ENCODE data around the gene ODAD4.

ODAD4 gene

DNA sequence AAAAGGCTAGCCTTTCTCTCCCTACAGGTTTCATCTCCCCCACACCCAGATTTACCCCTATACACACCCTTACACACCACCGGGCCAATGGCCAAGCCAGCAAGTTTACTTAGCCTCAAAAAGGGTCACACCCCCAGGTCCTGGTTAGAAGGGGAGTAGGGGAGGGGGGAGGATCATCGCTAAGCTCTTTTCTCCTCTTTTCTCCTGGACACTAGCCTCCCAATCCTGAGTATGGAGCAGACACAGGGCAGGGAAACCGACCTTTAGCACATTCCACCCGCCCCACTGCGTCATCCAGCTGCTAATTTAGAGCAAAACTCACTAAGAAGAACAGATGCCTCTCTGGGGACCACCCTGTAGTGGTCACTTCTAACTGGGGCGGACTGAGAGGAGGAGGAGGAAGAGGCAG, 16.1 kb upstream of the ODAD4 start:
- H3K4me1 ChIP-seq (ENCODE audit: control insufficient read depth, insufficient read depth, low read length): peaks cover 19% of the 10 kb centered on the region
- H3K36me3 ChIP-seq (ENCODE audit: control insufficient read depth, insufficient read depth, low read length): peaks cover 57% of the 10 kb centered on the region
- H3K4me3 ChIP-seq (ENCODE audit: low read depth, low read length): no peak overlapping the region
- H3K9me3 ChIP-seq (ENCODE audit: control insufficient read depth, insufficient read depth, low read length): no peaks in the 10 kb centered on the region
- H3K9ac ChIP-seq (ENCODE audit: low read depth, low read length): no peak overlapping the region
- H3K27me3 ChIP-seq (ENCODE audit: control insufficient read depth, insufficient read depth, low read length): no peaks in the 10 kb centered on the region
- peak overlapping the region; percentile 22 for H3K27ac ChIP-seq (ENCODE audit: low read depth, low read length)

DNA sequence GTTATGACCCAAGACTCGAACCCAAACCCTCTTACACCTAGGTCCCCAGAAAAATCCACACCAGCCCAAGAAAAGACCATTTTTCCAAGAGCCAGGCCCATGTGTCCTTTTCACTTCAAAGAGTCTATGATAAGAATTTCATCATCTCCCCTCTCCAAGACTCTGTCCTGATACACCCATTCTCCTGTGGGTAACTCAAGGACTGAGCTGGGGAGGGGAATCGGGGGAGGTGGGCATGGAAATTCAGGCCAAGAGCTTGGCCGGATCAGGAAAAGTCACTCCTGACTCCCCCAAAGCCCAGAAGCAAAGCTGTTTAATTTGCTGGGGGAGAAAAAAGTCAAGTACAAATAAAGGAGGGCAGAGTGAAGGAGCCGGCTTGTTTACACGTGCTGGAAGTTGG, 15.4 kb upstream of the ODAD4 start:
- peak overlapping the region; percentile 40 for H3K27ac ChIP-seq (ENCODE audit: low read depth, low read length)
- no peaks in the 10 kb centered on the region for H3K9me3 ChIP-seq (ENCODE audit: control insufficient read depth, insufficient read depth, low read length)
- H3K4me3 ChIP-seq (ENCODE audit: low read depth, low read length): no peak overlapping the region
- H3K9ac ChIP-seq (ENCODE audit: low read depth, low read length): no peak overlapping the region
- peaks cover 24% of the 10 kb centered on the region for H3K4me1 ChIP-seq (ENCODE audit: control insufficient read depth, insufficient read depth, low read length)
- peaks cover 51% of the 10 kb centered on the region for H3K36me3 ChIP-seq (ENCODE audit: control insufficient read depth, insufficient read depth, low read length)
- H3K27me3 ChIP-seq (ENCODE audit: control insufficient read depth, insufficient read depth, low read length): no peaks in the 10 kb centered on the region

DNA sequence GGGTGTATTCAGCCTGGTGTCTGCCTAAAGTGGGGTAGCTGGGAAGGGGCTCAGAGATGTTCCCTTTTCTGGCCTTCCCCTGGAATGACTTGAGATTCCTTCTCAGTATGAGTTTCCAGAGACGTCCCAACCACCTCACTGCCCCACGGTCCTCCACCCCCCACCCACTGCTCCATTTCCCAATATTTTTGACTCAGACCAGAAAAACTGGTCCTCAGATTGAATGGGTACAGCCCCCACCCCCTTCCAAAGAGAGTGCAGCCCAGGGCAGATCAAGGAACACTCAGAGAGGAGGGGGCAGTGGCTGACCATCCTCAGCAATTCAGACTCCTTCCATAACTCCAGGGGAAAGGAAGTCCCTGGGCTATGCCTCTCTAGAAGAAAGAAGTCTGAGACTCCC, 14.9 kb upstream of the ODAD4 start:
- H3K4me1 ChIP-seq (ENCODE audit: control insufficient read depth, insufficient read depth, low read length): peaks cover 30% of the 10 kb centered on the region
- H3K27ac ChIP-seq (ENCODE audit: low read depth, low read length): peak overlapping the region; percentile 40
- H3K27me3 ChIP-seq (ENCODE audit: control insufficient read depth, insufficient read depth, low read length): no peaks in the 10 kb centered on the region
- no peaks in the 10 kb centered on the region for H3K9me3 ChIP-seq (ENCODE audit: control insufficient read depth, insufficient read depth, low read length)
- H3K36me3 ChIP-seq (ENCODE audit: control insufficient read depth, insufficient read depth, low read length): peaks cover 45% of the 10 kb centered on the region
- H3K9ac ChIP-seq (ENCODE audit: low read depth, low read length): no peak overlapping the region
- no peak overlapping the region; the same call in 1 of the 2 replicates for H3K4me3 ChIP-seq (ENCODE audit: low read depth, low read length)

DNA sequence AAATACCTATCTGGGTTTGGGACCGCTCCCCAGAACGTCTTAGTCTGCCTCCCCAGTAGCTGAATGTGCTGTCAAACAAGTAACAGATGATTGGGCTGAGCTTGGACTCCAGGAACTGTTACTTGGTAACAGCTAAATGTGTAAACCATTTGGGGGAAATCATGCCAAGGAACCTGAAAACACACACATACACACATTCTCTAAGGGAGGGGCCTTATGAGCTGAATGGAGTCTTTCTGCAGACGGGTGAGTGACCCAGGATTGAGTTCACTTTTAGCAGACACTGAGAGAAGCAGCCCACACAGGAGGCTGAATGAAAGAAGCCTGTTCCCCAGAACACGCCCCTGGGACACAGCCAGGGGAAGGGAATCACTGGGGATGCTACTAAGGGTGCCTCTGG, 13.2 kb upstream of the ODAD4 start:
- H3K4me3 ChIP-seq (ENCODE audit: low read depth, low read length): peak overlapping the region; percentile 91
- peaks cover 30% of the 10 kb centered on the region for H3K4me1 ChIP-seq (ENCODE audit: control insufficient read depth, insufficient read depth, low read length)

DNA sequence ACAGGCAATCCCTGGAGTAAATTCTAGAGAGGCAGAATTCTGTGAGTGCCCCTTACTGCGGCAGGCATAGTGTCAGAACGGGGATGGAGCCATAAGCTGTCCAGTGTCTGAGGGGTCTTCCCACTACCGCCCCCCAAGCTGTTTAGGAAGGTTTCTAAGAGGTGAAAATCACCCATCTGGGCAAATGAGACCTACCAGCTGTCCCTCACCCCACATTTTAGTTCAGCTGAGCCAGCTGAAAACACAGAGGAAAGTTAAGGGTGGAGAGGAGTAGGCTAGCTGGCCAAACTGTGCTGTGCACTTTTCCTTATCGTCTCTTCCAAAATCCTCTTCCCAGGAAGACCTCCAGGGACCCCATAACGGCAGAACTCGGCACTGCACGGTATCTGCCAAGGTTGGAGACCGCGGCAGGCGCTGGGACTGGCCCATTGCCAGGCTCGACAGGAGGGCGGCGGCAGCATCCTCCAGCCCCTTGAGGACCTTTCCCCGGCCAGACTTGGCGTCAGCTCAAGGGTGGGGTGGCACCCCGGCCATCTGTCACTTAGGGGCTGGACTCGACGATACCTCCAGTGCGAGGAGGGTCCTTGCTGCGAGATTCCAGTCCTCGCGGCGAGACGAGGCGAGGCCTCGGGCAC, 12.6 kb upstream of the ODAD4 start:
- Histone ChIP-seq H3K27me3 (ENCODE audit: control insufficient read depth, insufficient read depth, low read length) (no peaks in the 10 kb centered on the region), H3K9ac (ENCODE audit: low read depth, low read length) (peak overlapping the region; percentile 88), H3K36me3 (ENCODE audit: control insufficient read depth, insufficient read depth, low read length) (peaks cover 23% of the 10 kb centered on the region), H3K4me1 (ENCODE audit: control insufficient read depth, insufficient read depth, low read length) (peaks cover 30% of the 10 kb centered on the region), H3K27ac (ENCODE audit: low read depth, low read length) (peak overlapping the region; percentile 89), H3K9me3 (ENCODE audit: control insufficient read depth, insufficient read depth, low read length) (no peaks in the 10 kb centered on the region), H3K4me3 (ENCODE audit: low read depth, low read length) (peak overlapping the region; percentile 91)

More for the DNA sequence above, 13.2 kb upstream of the ODAD4 start:
- no peaks in the 10 kb centered on the region for H3K27me3 ChIP-seq (ENCODE audit: control insufficient read depth, insufficient read depth, low read length)
- H3K27ac ChIP-seq (ENCODE audit: low read depth, low read length): no peak overlapping the region
- no peaks in the 10 kb centered on the region for H3K9me3 ChIP-seq (ENCODE audit: control insufficient read depth, insufficient read depth, low read length)
- no peak overlapping the region for H3K9ac ChIP-seq (ENCODE audit: low read depth, low read length)
- H3K36me3 ChIP-seq (ENCODE audit: control insufficient read depth, insufficient read depth, low read length): peaks cover 29% of the 10 kb centered on the region

DNA sequence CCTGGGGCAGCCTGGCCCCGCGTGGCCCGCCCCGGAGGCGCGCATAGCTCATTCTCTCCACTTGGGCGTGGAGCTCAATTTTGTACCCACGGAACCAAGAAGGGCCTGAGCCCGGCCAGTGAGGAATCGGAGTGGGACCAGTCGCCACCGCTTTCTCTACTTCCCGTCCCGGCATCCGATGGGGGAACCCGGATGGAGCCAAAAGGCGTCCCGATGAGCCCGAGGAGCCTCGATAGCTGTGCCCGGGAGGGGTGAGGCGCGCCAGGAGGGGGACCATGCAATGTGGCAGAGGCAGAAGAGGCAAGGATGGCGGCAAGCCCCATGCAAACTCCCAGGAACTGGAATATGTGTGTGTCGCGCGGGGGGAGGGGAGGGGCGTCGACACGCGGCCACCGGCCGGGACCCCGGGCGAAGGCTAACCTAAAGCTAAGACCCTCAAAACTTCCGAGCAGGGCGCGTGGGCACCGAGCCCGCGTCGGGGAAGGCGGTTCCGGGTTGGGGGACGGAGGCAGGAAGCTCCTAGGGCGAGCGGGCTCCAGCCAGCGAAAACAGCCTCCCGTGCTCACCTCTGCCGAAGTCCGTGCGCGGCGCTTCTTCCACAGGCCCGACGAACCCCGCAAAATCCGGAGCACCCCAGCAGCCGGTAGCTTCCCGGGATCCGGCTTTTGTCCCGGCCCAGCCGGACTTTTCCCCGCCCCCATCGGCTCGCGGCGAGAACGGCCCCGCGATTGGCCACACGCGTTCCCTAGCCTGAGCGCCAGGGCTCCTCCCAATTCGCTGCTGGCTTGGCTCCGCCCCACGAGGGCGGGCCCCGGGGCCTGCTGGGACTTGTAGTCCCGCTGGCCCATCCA, 11.9 kb upstream of the ODAD4 start, which contains the start of gene ACLY:
Gene ACLY (minus strand): TSS at position 638 of the 851 bp plus-strand sequence. CDS start 5,078 bp downstream, outside the sequence.
- peaks cover 30% of the 10 kb centered on the region for H3K4me1 ChIP-seq (ENCODE audit: control insufficient read depth, insufficient read depth, low read length)
- H3K27me3 ChIP-seq (ENCODE audit: control insufficient read depth, insufficient read depth, low read length): no peaks in the 10 kb centered on the region
- peak within 1 kb of the TSS; percentile 90 for H3K27ac ChIP-seq (ENCODE audit: low read depth, low read length)
- peak within 1 kb of the TSS; percentile 88 for H3K9ac ChIP-seq (ENCODE audit: low read depth, low read length)
- H3K9me3 ChIP-seq (ENCODE audit: control insufficient read depth, insufficient read depth, low read length): no peaks in the 10 kb centered on the region
- peaks cover 16% of the 10 kb centered on the region for H3K36me3 ChIP-seq (ENCODE audit: control insufficient read depth, insufficient read depth, low read length)
- peak within 1 kb of the TSS; percentile 91 for H3K4me3 ChIP-seq (ENCODE audit: low read depth, low read length)

DNA sequence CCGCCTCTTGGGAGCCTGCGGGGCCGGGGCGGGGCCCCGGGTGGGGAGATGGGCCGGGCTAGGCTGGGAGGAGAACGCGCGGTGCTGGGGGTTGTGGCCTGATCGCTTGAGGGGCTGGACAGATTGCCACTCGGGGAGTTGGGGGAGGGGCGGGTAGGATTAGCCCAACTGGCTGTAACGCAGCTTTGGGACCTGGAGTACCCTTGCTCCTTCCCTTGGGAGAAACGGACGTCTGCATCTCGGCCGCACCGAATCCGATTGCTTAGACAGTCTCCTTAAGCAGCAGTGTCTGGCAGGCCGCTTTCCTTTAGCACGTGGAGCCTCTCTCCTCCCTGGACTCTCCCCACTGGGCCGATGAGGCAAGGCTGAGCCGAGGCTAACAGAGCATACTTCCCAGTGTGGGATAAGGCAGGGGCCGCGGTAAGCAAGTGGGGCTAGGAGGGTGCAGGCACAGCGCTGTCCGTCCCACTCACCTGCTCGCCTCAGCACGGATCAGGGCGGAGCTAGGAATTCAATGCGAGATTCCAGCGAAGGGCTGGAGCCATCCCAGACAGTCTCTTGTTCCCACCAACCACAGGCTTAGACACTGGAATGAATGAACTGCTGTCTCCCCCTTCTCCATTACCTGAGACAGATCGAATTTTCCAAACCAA, 11.1 kb upstream of the ODAD4 start:
- Histone ChIP-seq H3K4me1 (ENCODE audit: control insufficient read depth, insufficient read depth, low read length) (peaks cover 29% of the 10 kb centered on the region), H3K9ac (ENCODE audit: low read depth, low read length) (peak overlapping the region; percentile 65; the same call in 1 of the 2 replicates), H3K4me3 (ENCODE audit: low read depth, low read length) (peak overlapping the region; percentile 91), H3K27me3 (ENCODE audit: control insufficient read depth, insufficient read depth, low read length) (no peaks in the 10 kb centered on the region), H3K9me3 (ENCODE audit: control insufficient read depth, insufficient read depth, low read length) (no peaks in the 10 kb centered on the region), H3K36me3 (ENCODE audit: control insufficient read depth, insufficient read depth, low read length) (peaks cover 8% of the 10 kb centered on the region; the same call in 1 of the 2 replicates), H3K27ac (ENCODE audit: low read depth, low read length) (peak overlapping the region; percentile 90)

DNA sequence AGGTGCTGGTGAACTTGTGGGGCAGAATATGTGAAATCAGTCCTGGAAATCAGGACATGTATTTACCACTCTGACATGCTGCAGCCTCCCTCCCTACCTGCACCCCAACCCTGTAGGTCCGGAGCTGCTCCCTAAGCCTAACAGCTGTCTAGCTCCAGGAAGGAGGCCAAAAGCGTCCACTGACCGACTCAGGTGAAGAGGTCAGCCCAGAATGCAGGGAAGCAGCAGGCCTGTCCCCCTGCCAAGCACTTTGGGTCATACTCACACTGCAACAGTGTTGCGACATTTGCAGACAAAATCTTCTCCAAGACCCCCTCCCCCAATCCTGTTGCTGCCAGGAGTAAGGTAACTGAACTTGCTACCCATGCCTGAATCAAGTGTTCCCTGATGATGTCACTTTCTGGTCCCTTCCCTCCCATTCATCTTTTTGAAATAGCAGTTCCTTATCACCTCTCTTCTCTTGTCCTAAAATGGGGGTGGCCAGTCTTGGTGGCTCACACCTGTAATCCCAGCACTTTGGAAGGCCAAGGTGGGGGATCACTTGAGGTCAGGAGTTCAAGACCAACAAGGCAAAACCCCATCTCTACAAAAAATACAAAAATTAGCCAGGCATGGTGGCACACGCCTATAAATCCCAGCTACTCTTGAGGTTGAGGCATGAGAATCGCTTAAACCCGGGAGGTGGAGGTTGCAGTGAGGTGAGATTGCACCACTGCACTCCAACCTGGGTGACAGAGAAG, 10.4 kb upstream of the ODAD4 start:
- no peaks in the 10 kb centered on the region for H3K9me3 ChIP-seq (ENCODE audit: control insufficient read depth, insufficient read depth, low read length)
- peaks cover 26% of the 10 kb centered on the region for H3K4me1 ChIP-seq (ENCODE audit: control insufficient read depth, insufficient read depth, low read length)
- no peaks in the 10 kb centered on the region for H3K27me3 ChIP-seq (ENCODE audit: control insufficient read depth, insufficient read depth, low read length)
- no peak overlapping the region for H3K9ac ChIP-seq (ENCODE audit: low read depth, low read length)
- H3K27ac ChIP-seq (ENCODE audit: low read depth, low read length): peak overlapping the region; percentile 90
- 0 out of 2 replicates have a peak, but pooled peaks cover 4% of the 10 kb centered on the region for H3K36me3 ChIP-seq (ENCODE audit: control insufficient read depth, insufficient read depth, low read length)
- peak overlapping the region; percentile 91 for H3K4me3 ChIP-seq (ENCODE audit: low read depth, low read length)

DNA sequence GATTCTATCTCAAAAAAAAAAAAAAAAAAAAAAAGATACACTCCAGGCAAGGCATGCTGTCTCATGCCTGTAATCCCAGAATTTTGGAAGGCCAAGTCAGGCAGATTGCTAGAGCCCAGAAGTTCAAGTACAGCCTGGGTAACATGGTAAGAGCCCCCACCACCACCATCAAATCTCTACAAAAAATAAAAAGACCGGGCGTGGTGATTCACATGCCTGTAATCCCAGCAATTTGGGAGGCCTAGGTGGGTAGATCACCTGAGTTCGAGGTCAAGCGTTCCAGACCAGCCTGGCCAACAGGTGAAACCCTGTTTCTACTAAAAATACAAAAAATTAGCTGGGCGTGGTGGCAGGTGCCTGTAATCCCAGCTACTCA, 9.8 kb upstream of the ODAD4 start:
- H3K27ac ChIP-seq (ENCODE audit: low read depth, low read length): no peak overlapping the region
- H3K36me3 ChIP-seq (ENCODE audit: control insufficient read depth, insufficient read depth, low read length): no peaks in the 10 kb centered on the region
- H3K4me1 ChIP-seq (ENCODE audit: control insufficient read depth, insufficient read depth, low read length): peaks cover 22% of the 10 kb centered on the region
- no peak overlapping the region for H3K4me3 ChIP-seq (ENCODE audit: low read depth, low read length)
- no peaks in the 10 kb centered on the region for H3K9me3 ChIP-seq (ENCODE audit: control insufficient read depth, insufficient read depth, low read length)
- H3K9ac ChIP-seq (ENCODE audit: low read depth, low read length): no peak overlapping the region
- H3K27me3 ChIP-seq (ENCODE audit: control insufficient read depth, insufficient read depth, low read length): no peaks in the 10 kb centered on the region

DNA sequence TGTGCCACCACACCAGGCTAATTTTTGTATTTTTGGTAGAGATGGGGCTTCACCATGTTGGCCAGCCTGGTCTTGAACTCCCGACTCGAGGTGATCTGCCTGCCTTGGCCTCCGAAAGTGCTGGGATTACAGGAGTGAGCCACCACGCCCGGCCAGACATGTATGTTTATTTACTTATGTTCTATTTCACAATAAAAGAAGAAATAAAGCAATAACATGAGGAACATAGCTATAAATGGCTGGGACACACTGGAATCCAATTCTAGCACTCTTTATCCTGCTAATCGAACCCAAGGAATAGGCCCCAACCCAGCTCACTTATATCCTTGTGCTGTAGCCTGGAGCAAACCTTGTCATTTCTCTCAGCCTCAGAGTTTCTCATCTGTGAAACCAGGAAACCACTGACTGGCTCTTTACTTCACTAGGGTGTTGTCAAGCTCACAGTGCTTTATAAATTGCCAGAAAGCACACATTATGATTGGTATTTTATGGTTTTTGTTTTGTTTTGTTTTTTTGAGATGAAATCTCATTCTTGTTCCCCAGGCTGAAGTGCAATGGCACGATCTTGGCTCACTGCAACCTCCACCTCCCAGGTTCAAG, 4.3 kb upstream of the ODAD4 start:
- H3K4me1 ChIP-seq (ENCODE audit: control insufficient read depth, insufficient read depth, low read length): no peaks in the 10 kb centered on the region
- no peaks in the 10 kb centered on the region for H3K9me3 ChIP-seq (ENCODE audit: control insufficient read depth, insufficient read depth, low read length)
- H3K9ac ChIP-seq (ENCODE audit: low read depth, low read length): no peak overlapping the region
- no peaks in the 10 kb centered on the region for H3K36me3 ChIP-seq (ENCODE audit: control insufficient read depth, insufficient read depth, low read length)
- H3K27me3 ChIP-seq (ENCODE audit: control insufficient read depth, insufficient read depth, low read length): no peaks in the 10 kb centered on the region
- no peak overlapping the region for H3K27ac ChIP-seq (ENCODE audit: low read depth, low read length)
- no peak overlapping the region for H3K4me3 ChIP-seq (ENCODE audit: low read depth, low read length)

Data from HUES48 (cell line).